GM08714 (cell line): ENCODE measurements around the gene PCDHGB4.
A peak's percentile ranks its signal among the peaks of the same experiment; 100 is the strongest.
"Not testable (repeated sequence)": the region's sequence is repeated elsewhere in the genome, so short reads cannot be mapped to it uniquely, and the experiment has no call there.

Experiments used
- H3K4me3 ChIP-seq: fragments of 200-500 bp; sonication (Bioruptor generic); 2 replicates; pipeline ENCODE4 v1.5.1; 2014; ENCODE audit warnings: mild to moderate bottlenecking, low read length, inconsistent platforms
- ZNF274 ChIP-seq: IDR thresholded peaks from 2 replicates; pipeline ENCODE4 v1.6.1; 2012; ENCODE audit warnings: mild to moderate bottlenecking, low read depth, low read length

PCDHGB4 gene

GRCh38 chr5:141356950-141357349 lies 30.5 kb upstream of the PCDHGB4 start:
- no peak for TF ChIP-seq ZNF274

GRCh38 chr5:141359790-141360426 lies 27.6 kb upstream of the PCDHGB4 start, which contains the start of gene PCDHGB2:
Gene PCDHGB2 (plus strand): TSS chr5:141359994. CDS start chr5:141360136, 142 bp downstream.
- H3K4me3 ChIP-seq: peak within 1 kb of the TSS; percentile 43; the same call in 1 of the 2 replicates
- no peak for TF ChIP-seq ZNF274

More at GRCh38 chr5:141356950-141357349, 30.5 kb upstream of the PCDHGB4 start:
- no peak overlapping the region for H3K4me3 ChIP-seq

GRCh38 chr5:141360685-141361084 lies 26.8 kb upstream of the PCDHGB4 start:
- H3K4me3 ChIP-seq: no peak overlapping the region; the same call in 1 of the 2 replicates
- no peak for TF ChIP-seq ZNF274

DNA sequence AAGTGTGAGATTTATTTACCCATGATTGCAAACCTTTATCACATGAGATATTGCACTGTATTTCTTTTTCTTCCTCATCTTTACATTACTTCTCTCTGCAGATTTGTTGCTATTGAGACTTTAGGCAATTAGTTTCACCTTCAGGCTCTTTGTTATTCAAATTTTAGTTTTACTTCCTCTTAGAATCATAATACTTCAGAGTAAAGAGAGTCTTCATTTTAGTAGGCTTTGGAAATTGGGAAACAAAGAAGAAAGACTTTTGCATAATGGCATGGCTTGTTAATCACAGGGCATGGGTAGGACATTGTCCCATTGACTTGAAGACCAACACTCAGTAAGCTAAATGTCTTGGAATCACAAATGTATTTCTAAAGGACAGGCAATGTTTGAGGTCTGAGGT lies 24.8 kb upstream of the PCDHGB4 start:
- no peak overlapping the region for H3K4me3 ChIP-seq
- no peak for TF ChIP-seq ZNF274

- no peak within 1 kb of the TSS for H3K4me3 ChIP-seq
- TF ChIP-seq ZNF274: no peak
These were observed 23.4 kb upstream of the PCDHGB4 start, which contains the start of gene PCDHGA5 for GRCh38 chr5:141363952-141364660. Gene PCDHGA5 (plus strand): TSS chr5:141364162. CDS start chr5:141364331, 169 bp downstream.

- TF ChIP-seq ZNF274: no peak
- no peak overlapping the region for H3K4me3 ChIP-seq
These were observed 21.2 kb upstream of the PCDHGB4 start for GRCh38 chr5:141366016-141366896.

DNA sequence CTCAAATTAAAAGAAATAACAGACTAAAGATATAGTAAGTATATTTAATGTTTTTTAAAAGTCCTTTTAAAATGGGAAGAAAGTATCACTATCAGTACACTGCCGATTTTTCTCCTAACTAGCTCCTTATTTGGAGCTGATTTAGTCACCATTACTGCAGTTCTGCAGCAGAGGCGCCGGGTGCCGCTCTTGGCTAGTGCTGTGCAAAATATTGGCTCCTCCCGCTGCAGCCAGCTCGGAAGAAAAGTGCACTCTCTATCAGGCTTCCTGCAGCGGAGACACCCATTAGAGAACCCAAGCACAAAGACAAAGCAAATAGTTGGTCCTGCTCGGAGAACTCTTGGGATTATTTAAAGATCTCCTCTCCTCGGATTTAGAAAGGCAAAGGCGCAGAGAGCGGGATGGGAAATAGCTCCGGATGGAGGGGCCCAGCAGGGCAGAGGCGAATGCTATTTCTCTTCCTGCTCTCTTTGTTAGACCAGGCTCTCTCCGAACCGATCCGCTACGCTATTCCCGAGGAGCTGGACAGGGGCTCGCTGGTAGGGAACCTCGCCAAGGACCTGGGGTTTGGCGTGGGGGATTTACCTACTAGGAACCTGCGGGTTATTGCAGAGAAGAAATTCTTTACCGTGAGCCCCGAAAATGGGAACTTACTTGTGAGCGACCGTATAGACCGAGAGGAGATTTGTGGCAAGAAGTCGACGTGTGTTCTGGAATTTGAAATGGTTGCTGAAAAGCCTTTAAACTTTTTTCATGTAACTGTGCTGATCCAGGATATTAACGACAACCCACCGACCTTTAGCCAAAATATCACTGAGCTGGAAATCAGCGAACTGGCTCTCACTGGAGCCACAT lies 17.3 kb upstream of the PCDHGB4 start, which contains the start of gene PCDHGB3:
PCDHGB3 (plus strand) TSS at position 249 of the 855 bp plus-strand sequence; CDS start at position 402, 153 bp downstream.
- no peak for TF ChIP-seq ZNF274
- H3K4me3 ChIP-seq: peak within 1 kb of the TSS; percentile 43; the same call in 1 of the 2 replicates

DNA sequence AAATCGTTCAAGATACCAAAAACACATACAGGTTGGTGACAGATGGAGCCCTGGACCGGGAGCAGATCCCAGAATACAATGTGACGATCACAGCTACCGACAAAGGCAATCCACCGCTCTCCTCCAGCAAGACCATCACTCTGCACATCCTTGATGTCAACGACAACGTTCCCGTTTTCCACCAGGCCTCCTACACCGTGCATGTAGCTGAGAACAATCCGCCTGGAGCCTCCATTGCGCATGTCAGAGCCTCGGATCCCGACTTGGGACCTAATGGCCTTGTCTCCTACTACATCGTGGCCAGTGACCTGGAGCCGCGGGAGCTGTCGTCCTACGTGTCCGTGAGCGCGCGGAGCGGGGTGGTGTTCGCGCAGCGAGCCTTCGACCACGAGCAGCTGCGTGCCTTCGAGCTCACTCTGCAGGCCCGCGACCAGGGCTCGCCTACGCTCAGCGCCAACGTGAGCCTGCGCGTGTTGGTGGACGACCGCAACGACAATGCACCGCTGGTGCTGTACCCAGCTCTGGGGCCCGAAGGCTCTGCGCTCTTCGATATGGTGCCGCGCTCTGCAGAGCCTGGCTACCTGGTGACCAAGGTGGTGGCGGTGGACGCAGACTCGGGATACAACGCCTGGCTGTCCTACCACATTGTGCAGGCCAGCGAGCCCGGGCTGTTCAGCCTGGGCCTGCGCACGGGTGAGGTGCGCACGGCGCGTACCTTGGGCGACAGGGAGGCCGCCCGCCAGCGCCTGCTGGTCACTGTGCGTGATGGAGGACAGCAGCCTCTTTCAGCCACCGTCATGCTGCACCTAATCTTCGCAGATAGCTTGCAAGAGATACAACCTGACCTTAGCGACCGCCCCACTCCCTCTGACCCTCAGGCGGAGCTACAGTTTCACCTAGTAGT lies 15.7 kb upstream of the PCDHGB4 start:
- TF ChIP-seq ZNF274: no peak

DNA sequence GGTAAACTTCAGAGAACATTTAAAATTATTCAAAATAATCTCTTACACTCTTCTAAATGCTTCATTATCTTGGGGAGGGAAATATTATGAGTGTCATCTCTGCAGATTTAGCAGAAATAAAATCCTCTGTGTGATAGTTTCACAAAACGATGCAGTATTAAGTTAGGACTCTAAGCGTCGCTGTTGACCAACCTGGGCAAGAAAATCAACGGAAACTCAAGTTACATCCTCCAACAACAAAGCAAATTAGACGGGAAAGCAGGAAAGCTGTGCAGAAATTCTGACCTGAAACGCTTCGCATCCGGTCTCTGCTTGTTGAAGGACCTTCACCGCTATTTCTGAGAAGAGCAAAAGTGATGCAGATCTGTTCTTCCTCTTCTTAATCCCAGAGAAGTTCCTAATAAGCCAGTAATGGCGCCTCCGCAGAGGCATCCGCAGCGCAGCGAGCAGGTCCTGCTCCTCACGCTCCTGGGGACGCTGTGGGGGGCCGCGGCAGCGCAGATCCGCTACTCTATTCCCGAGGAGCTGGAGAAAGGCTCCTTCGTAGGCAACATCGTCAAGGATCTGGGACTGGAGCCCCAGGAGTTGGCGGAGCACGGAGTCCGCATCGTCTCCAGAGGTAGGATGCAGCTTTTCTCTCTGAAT lies 13.7 kb upstream of the PCDHGB4 start, which contains the start of gene PCDHGA6:
PCDHGA6 (plus strand) TSS at position 219 of the 645 bp plus-strand sequence; CDS start at position 412, 193 bp downstream.
- H3K4me3 ChIP-seq: peak within 1 kb of the TSS; percentile 60; the same call in 1 of the 2 replicates
- TF ChIP-seq ZNF274: no peak

More for the DNA sequence above, 15.7 kb upstream of the PCDHGB4 start:
- no peak overlapping the region for H3K4me3 ChIP-seq

- TF ChIP-seq ZNF274: no peak
- H3K4me3 ChIP-seq: no peak overlapping the region
These were observed 12.9 kb upstream of the PCDHGB4 start for GRCh38 chr5:141374627-141375026.

GRCh38 chr5:141375444-141376155 lies 11.9 kb upstream of the PCDHGB4 start:
- H3K4me3 ChIP-seq: not testable (repeated sequence)
